Transverse colon (tissue), 4 donors: Measurements from ENCODE around the gene LIPA. TPM values are rescaled to one million over a fixed set of nuclear protein-coding genes. Genes with fewer than 3 reads are reported as not detected.
A peak's percentile ranks its signal among the peaks of the same experiment; 100 is the strongest.

Source experiments
- DNase-seq: peaks from one replicate; pipeline ENCODE4 v3.0.0-alpha.2; 2019
- H3K27ac ChIP-seq, 4 donors: fragments of 200-600 bp; sonication (generic); 2 replicates each; pipeline ENCODE4 v1.5.1; 2016 to 2018; ENCODE audit warnings: inconsistent platforms in 4 of 4
- H3K27me3 ChIP-seq: fragments of 200-600 bp; sonication (generic); 2 replicates; pipeline ENCODE4 v1.5.1; 2017; ENCODE audit warnings: inconsistent platforms
- H3K36me3 ChIP-seq, 4 donors: fragments of 200-600 bp; sonication (generic); 2 replicates each; pipeline ENCODE4 v1.5.1; 2017 to 2019; ENCODE audit warnings: inconsistent platforms in 4 of 4
- H3K4me1 ChIP-seq, 4 donors: fragments of 200-600 bp; sonication (generic); 2 replicates each; pipeline ENCODE4 v1.5.1; 2017 to 2020; ENCODE audit warnings: inconsistent platforms in 4 of 4
- H3K4me3 ChIP-seq, 4 donors: fragments of 200-600 bp; sonication (generic); 1 replicate in 1 of 4; 2 replicates in 3 of 4; pipeline versions ENCODE4 v1.5.1 to v1.6.1; 2017 to 2019; ENCODE audit warnings: inconsistent platforms in 4 of 4
- H3K9me3 ChIP-seq, 2 donors: fragments of 200-600 bp; sonication (generic); 2 replicates each; pipeline ENCODE4 v1.5.1; 2017 to 2019; ENCODE audit warnings: inconsistent platforms in 2 of 2
- CTCF ChIP-seq, 5 experiments: fragments of 200-600 bp in 3 of 5; fragments of 450-650 bp in 2 of 5; sonication (generic) in 3 of 5; IDR thresholded peaks; 1 replicate in 2 of 5; 2 replicates in 3 of 5; pipeline ENCODE4 v1.5.1; 2016 to 2017; ENCODE audit warnings: antibody characterized with exemption in 5 of 5, inconsistent platforms in 3 of 5, mild to moderate bottlenecking in 2 of 5, moderate library complexity in 1 of 5
- EP300 ChIP-seq: sonication (generic); formaldehyde crosslinking; IDR thresholded peaks from one replicate; pipeline ENCODE4 v1.6.1; 2017; ENCODE audit warnings: antibody characterized with exemption, low read depth
- POLR2A ChIP-seq: fragments of 450-650 bp; IDR thresholded peaks from one replicate; pipeline ENCODE4 v1.6.1; 2016; ENCODE audit warnings: antibody characterized with exemption, mild to moderate bottlenecking, moderate library complexity
- POLR2AphosphoS5 ChIP-seq, 3 donors: sonication (generic); formaldehyde crosslinking; IDR thresholded peaks; one replicate each; pipeline ENCODE4 v1.6.1; 2016; ENCODE audit warnings: antibody characterized with exemption in 3 of 3
- WGBS, 2 donors: methylation state at CpG; one replicate each; pipeline ENCODE4 v1.1.5; 2018; ENCODE audit warnings: low coverage in 1 of 2; 5-methylcytosine and 5-hydroxymethylcytosine counted together
- in situ Hi-C, 4 donors: fragments of 200-750 bp; cut with MboI; loops; one replicate each; pipeline versions ENCODE4 v1.15.0 to v1.15.1; 2017; ENCODE audit warnings: low sequenced_read_pairs in 3 of 4, low pct_ligation_motif_present in 1 of 4, low pct_unique_long_range_greater_than_20kb in 1 of 4
- intact Hi-C: fragments of 100-400 bp; cut with DNase I; formaldehyde crosslinking; loops from one replicate; pipeline ENCODE4 v1.15.1; 2023; ENCODE audit warnings: low total_unique reads
- total RNA-seq, 4 donors: library from RNA; depleted of rRNA; stranded (reverse); fragments of >200 nt; gene quantifications; one replicate each; pipeline ENCODE4 v1.1.0, GENCODE V29; 2016

LIPA gene
- total RNA-seq, 4 donors from 2014 or later, result 3.6 to 23.8 (median 12.1) TPM

DNA sequence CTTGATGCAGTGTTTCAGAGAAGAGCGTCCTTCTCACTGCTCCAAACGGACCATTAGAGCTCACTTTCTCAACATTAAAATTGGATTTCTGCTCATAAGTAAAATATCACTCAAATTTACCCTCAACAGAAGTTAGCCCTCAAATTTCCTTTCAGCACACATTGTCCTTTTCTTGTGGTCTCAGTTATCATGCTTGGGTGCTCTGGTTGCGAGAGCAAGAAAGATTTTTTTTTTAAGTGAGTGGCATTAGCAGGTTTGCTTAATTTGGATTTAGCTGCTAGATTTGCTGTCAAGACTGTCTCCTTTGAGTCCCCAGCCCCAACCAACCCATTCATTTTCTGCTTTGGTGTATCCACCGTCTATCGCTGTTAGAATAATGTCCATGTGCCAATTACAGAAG lies 41.9 kb downstream of the LIPA start:
- no peak for DNase-seq

GRCh38 chr10:89207801-89208551 lies 43.6 kb downstream of the LIPA start:
- peak; percentile 33 for DNase-seq
- 9% methylated on average over 45 of the region's 60 CpGs; no CpG with 5 or more reads in 1 of the 2 donors for WGBS, 2 donors

More for the DNA sequence above, 41.9 kb downstream of the LIPA start:
- H3K9me3 ChIP-seq, result no peaks in the 10 kb centered on the region
- H3K4me1 ChIP-seq, result peaks cover 4 to 25% (median 14%) of the 10 kb centered on the region in 4 donors
- no peak overlapping the region for H3K27ac ChIP-seq
- intact Hi-C loops (loop anchor here (5.0 kb wide), 1 partner anchor 177 kb away; no protein-coding TSS in a partner anchor), in situ Hi-C loops (loop anchor here (5.0 to 25.0 kb wide), 7 partner anchors 175 to 375 kb away; no protein-coding TSS in a partner anchor)
- WGBS, 2 donors, result 89 to 93% methylated on average over 3 to 5 of the region's 5 CpGs
- TF ChIP-seq CTCF (IDR thresholded peaks at IDR 0.05) (no peak), EP300 (no peak), POLR2AphosphoS5 (IDR thresholded peaks at IDR 0.05) (no peak), POLR2A (no peak)
- no peak overlapping the region for H3K4me3 ChIP-seq
- H3K36me3 ChIP-seq, result no peaks in the 10 kb centered on the region
- peaks cover 66% of the 10 kb centered on the region for H3K27me3 ChIP-seq

GRCh38 chr10:89207181-89207800 lies 44.3 kb downstream of the LIPA start, which contains the start of gene CH25H:
Gene CH25H (minus strand): TSS chr10:89207317. CDS start chr10:89207292, 25 bp downstream.
- peak; percentile 70 for DNase-seq
- intact Hi-C loops, result loop anchor here (5.0 kb wide), 1 partner anchor 175 kb away; no protein-coding TSS in a partner anchor
- Histone ChIP-seq H3K9me3 (no peaks in the 10 kb centered on the region), H3K36me3 (no peaks in the 10 kb centered on the region), H3K27me3 (peaks cover 76% of the 10 kb centered on the region), H3K4me3 (peak within 1 kb of the TSS; percentile 27 to 58 (median 42)), H3K4me1 (peaks cover 4 to 22% (median 12%) of the 10 kb centered on the region in 4 donors), H3K27ac (peak within 1 kb of the TSS; percentile 58 to 65 (median 62))
- TF ChIP-seq POLR2AphosphoS5 (IDR thresholded peaks at IDR 0.05), result peak; percentile 31 to 58 (median 45)
- no peak for TF ChIP-seq CTCF (IDR thresholded peaks at IDR 0.05)
- TF ChIP-seq POLR2A, result peak; percentile 34
- peak; percentile 41 for TF ChIP-seq EP300
- 2% methylated on average over 28 of the region's 28 CpGs; no CpG with 5 or more reads in 1 of the 2 donors for WGBS, 2 donors
- in situ Hi-C loops, result loop anchor here in 2 of 4 donors (25.0 kb wide), 1 partner anchor 370 kb away; no protein-coding TSS in a partner anchor

More at GRCh38 chr10:89207801-89208551, 43.6 kb downstream of the LIPA start:
- Histone ChIP-seq H3K4me1 (peaks cover 4 to 22% (median 12%) of the 10 kb centered on the region in 4 donors), H3K9me3 (no peaks in the 10 kb centered on the region), H3K4me3 (peak overlapping the region; percentile 27 to 58 (median 42)), H3K27ac (peak overlapping the region; percentile 58 to 65 (median 62)), H3K36me3 (no peaks in the 10 kb centered on the region), H3K27me3 (peaks cover 76% of the 10 kb centered on the region)
- TF ChIP-seq POLR2AphosphoS5 (IDR thresholded peaks at IDR 0.05) (no peak), EP300 (no peak), POLR2A (no peak), CTCF (IDR thresholded peaks at IDR 0.05) (no peak)
- in situ Hi-C loops (loop anchor here in 2 of 4 donors (25.0 kb wide), 1 partner anchor 371 kb away; no protein-coding TSS in a partner anchor), intact Hi-C loops (loop anchor here (5.0 kb wide), 1 partner anchor 176 kb away; no protein-coding TSS in a partner anchor)
